ENCODE measurements around the gene MTHFD1.

Gene MTHFD1

DNA sequence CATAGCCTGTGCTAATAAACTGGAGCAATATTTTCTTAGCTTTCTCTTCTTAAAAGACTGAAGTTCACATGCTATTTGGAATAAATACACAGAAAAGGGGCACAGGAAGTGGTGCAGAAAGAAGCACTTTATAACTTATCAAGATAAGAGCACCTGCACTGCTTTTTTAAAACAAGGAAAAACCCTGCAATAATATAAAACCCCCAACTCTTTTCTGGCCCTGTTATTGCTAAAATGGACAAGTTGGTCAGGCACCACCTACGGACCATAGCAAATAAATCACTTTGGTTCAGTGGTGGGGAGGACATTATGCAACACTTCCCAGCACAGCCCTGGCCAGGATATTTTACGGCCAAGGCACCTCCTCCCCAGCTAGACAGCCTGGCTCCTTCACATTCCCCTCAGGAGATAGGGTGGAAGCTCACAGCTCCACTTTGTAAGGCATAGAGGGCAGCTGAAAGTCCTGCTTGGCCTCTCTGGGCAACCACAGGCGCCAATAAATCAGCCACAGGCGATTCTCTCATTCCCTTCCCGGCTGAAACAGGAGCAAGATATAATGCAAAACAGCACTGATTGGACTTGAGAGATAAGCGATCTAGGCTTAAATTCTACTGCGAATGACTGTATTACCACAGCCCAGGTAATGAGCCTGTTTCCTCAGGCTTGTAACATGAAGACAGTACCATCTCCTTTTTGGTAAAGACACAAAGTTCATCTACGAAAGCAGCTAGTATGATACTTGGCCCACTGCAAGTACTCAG is 113.4 kb downstream of the MTHFD1 start:
- no peak for DNase-seq

DNA sequence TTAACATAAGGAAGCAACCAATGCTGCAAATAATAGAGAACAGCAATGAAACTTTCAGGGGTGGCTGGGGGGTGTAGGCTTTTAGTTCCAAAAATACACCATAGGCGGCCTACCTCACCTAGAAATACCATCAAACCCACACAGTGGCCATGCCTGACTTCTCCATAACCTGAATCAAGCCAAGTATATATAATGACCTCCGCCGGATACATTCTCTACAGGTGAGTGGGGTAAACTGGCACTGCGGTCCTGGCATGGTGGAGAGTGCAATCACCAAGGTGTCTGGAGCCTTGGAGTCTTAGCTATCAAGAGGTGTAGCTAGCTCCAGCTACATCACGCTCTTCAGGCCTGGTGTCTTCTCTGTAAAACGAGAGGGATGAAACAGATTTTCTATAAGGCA is 114.3 kb downstream of the MTHFD1 start:
- DNase-seq, result no peak

DNA sequence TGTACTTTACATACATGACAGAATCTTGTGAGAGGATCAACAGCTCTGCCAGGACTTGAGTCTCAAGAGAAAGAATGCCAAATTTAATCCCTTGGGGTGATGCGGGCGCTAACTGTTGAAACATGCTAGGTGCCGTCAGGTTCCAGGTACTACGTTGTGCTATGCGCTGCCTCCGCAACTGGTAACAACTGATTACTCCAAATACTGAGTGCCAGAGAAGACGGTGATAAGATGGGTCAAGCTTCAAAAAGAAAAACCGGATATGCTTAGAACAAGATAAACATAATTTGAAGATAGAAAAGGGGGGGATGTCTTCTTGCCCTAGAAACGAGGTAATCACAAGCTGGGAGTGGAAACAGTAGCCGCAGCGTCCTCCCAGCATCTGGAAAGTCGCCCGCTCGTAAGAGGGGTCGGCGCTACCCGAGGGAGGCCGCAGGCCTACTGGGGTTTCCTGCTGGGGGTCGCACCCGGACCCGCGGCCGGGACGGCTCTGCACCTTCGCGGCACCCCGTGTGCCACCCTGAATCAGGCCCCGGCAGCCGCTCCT is 114.8 kb downstream of the MTHFD1 start:
- DNase-seq, result no peak

DNA sequence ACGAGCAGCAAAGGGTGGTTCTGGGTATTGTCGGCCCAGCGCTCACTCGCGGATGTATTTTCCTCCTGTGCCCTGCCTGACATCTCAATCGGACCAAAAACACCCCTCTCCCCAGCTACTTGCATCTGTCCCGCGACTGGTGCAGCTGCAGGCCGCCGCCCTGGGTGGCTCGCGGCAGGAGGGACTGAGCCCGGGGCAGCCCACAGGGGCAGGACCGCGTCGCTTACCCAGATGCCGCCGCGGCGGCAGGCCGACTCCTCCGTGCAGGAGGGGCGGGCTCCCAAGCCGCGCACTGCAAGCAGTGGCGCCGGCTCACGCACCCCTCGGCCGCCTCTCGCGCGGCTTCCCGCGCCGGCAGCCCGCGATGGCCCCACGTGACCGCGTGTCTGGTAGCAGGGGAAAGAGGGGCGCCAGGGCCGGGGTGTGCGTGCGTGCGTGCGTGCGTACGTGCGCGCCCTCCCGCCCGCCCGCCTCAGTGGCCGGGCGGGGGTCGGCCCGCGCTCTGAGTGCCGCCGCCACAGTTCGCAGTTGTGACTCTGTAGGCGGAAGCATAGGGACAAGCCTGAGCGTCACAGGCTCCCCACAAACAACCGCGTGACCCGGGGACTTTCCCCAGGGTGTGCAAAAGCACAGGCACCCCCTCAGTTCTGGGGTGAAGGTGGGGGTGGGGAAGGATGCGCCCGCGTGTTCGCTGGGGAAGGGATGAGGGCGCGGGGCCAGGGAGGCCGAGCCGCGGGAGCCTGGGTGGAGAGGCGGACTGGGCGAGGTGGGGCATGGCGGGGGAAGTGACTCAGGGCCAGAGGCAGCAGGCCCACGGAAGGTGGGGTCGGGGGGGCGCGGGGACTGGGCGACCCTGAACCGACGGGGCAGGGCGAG is 115.5 kb downstream of the MTHFD1 start, which contains the start of gene ZBTB25:
Gene ZBTB25, minus strand, starts transcription at position 405 of the 876 bp plus-strand sequence. CDS start 13,305 bp downstream, outside the sequence.
- peak; percentile 56 for DNase-seq

DNA sequence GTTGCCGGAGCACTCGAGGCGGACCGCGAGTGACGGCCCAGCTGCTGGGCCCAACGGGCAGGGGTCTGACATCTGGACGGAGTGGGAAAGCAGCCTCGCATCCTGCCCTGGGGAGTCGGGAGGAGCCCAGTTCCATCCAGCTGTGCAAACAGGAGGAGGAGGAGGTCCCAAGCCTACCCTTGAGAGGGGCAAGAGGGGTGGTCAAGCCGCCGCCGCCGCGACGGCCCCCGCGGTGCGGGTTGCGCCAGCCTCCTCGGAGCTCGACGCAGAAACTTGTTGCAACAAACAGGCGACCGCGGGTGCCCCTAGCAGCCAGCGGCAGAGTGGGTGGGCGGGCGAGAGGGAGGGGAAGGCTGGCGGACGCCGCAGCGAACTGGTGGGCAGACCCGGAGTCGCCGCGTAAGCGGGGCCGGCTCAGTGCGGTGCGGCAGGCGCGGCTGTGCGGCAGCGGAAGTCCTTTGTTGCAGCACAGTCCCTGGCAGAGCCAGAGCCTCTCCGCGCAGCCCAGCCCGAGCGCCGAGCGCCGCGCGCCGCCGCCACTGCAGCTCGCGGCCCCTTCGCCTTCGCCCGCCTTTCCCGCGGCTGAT is 116.2 kb downstream of the MTHFD1 start, which contains the start of gene ZBTB1:
Gene ZBTB1, plus strand, starts transcription at position 461 of the 587 bp plus-strand sequence. CDS start 16,735 bp downstream, outside the sequence.
- no peak for DNase-seq

DNA sequence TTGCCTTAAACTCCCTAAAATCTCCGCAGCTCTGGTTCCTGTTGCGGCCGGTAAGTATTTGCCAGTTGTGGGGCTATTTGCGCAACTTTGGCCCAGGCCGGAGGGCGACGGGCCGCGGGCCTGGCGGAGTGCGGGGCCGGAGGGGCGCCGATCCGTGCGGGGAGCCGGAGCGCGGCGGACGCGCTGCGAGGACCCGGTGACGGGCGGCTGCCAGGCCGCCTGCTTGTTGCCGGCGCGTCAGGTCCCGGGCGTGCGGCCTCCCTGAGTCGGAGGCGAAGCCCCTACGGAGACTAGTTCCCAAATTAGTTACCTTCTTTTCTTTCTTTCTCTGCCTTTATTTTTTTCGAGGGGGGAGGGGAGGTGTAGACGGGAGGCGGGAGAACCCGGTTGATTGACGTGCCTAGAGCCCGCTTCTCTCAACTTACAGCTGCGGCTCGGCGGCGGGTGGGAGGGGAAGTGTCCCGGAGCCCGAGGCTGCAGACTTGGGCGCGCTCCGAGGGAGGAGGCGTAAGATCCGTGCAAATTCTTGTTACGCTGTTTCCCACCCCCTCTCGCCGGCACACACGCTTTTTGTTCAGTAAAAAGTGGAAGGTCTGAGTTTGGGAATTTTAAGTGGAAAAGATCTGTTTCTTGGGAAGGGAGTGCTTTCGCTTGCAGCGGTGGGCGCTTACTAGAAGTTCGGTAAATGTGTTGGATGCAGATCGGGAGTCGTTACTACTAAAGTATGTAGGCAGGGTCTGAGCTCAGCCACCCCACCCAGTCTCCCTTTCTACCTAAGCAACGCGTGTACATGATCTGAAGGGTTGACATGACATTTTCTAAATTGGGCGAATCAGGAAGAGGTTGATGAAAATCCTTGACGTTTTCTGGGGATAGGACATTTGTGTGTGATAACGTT is 117.0 kb downstream of the MTHFD1 start:
- DNase-seq, result peak; percentile 48

DNA sequence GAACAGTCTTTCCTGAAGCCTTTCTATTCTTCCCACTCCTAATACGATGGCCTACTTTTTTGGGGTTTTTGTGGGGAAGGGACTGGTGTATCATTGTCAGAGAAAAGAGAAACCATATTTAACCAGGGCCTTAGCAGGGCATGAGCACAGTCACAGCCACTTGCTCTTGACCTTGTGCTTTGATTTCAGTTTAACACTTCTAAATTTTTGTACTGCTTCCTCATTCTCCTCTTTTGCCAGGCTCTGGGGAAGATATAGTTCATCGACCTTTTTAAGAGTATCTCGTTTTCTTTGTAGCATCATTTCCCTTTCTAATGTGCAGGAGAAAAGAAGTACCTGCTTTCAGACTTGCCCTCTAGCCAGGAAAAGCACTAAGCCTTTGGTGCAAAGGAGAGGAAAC is 118.6 kb downstream of the MTHFD1 start:
- DNase-seq, result no peak

DNA sequence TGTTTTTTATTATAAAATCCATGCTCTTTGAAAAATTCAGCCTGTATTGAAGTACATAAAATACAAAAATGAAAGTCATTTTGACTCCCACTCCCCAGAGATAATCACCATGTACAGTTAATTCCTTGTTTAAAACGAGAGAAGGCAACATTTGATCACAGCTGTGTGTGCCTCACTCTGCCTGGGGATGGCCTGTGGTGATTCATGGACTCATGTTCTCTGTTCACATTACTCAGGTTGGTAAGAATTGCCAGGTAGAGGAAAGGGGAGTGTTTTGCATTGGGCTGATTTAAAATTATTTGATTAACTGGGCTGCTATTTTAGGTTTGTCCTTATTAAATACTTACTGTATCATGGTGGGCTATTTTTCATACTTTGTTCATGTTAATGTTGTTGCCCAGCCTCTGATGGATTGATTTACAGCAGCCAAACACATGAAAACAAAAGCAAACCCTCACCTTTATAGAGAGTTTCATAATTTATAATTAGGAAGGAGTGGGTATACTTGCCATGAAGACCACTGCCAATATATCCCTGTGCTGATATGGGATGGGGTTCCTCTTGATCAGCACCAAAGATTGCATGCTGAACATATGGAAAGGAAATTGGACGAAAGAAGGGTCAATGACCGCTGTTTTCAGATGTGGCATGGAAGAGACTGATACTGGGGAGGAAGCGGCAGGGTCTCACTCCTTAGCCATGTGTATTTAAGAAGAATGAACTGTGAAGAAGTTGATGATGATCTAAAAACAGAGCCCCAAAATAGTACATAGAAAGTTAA is 119.4 kb downstream of the MTHFD1 start:
- no peak for DNase-seq

DNA sequence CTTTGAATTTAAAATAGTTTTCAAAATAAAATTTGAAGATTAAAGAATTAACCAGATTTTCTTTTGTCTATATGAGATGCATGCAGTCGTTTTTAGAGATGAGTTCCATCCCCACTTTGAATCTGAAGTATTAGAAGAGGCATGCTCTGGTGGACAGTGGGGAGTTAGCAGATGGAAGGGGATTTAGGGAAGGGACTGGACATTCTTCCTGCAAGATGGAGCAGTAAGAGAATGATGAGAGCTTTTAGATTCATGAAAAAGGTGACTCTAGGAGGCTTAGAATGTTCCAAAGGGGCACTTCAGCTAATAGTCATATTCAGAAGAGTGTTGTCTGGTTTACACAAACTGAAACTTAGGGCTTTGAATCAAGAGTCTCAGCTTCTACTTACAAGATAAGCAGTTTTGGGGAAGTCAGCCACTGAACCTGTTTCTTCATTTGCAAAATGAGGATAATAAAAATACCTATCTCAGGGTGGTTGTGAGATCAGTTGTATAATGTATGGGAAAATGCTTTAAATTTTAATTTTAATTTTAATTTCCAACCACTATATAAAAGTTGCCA is 120.1 kb downstream of the MTHFD1 start:
- no peak for DNase-seq

DNA sequence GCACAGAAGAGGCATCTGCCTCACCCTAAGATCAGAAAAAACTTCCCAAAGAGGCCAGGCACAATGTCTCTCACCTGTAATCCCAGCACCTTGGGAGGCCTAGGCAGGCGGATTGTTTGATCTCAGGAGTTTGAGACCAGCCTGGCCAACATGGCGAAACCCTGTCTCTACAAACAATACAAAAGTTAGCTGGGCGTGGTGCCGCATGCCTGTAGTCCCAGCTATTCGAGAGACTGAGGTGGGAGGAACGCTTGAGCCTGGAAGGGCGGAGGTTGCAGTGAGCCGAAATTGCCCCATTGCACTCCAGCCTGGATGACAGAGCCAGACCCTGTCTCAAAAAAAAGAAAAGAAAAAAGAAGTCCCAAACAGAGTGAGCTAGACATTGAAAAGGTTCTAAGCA is 120.9 kb downstream of the MTHFD1 start:
- no peak for DNase-seq
